ENCODE data around the gene VEPH1. TPM values are rescaled to one million over a fixed set of nuclear protein-coding genes. Genes with fewer than 3 reads are reported as not detected.

VEPH1 gene
- total RNA-seq, 1 donor from 2014 or later: 2.8 TPM

DNA sequence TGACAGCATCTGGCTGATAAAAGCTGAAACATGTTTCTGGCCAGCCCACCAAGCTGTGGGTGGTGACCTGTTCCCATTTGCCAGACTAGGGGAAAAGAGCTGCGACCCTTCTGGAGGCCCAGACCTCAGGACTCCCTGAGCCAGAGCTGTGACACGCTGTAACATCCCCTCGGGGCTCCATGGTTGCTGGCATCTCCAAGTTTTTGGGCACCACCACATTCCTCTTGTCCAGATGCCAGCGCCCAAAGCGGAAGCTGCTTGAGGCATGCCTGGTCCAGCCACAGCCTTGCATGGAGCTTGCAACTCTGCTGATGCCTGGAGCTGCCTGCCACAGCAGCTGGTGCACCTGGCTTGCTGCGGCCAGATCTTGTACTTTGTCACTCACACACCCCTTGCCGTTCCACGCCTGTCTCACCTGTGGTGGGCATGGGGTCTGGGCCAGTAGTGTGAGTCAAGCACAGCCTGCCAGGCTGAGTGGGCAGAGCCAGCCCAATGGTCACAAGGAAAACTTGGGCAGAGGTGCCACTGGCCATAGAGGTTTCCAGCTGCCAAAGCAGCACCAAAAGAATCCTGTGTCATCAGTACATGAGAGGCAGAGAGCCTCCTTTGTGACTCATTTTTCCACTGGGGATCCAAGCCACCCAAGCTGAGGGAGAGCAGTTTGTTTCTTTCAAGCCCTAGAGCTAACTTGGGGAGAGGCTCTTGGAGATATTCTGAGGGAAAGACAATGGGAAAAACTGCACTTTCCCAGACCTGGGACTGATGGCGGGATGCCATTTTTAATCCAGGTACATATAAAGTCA lies 112.3 kb downstream of the VEPH1 start:
- DNase-seq (ENCODE audit: low spot score): no peak

- DNase-seq (ENCODE audit: low spot score): no peak
These were observed 114.2 kb downstream of the VEPH1 start for GRCh38 chr3:157388976-157389375.

- no peak for DNase-seq (ENCODE audit: low spot score)
These were observed 115.3 kb downstream of the VEPH1 start for GRCh38 chr3:157387708-157388435.

- DNase-seq (ENCODE audit: low spot score): no peak
These were observed 118.7 kb downstream of the VEPH1 start for GRCh38 chr3:157384491-157384890.

GRCh38 chr3:157384031-157384430 lies 119.2 kb downstream of the VEPH1 start:
- no peak for DNase-seq (ENCODE audit: low spot score)

- DNase-seq (ENCODE audit: low spot score): no peak
These were observed 121.6 kb downstream of the VEPH1 start for GRCh38 chr3:157381606-157382005.

DNA sequence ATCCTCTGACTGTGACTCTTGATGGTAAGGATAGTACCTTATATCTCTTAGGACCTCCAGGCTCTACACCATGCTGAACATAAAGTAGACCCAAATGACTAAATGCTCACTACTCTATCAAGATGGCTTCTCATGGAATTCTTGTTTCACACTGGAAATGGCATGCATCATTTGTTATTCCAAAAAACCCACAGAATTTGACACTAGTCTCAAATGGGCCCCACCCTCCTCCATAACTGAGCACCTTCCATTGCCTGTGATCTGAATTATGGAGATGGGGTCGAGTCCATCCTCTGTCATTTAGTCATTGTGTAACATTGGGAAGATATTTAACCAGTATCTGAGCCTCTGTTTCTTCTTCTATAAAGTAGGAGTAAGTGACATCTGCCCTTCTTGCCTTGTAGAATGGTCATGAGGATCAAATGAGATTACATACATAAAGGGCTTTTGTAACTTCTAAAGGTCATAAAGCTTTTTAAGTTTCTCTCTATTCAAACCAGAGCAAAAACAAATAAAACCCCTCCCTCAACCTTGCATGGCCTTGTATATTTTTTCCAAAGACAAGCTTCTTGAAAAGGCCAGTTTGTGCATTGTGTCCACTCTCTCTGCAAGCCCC lies 123.6 kb downstream of the VEPH1 start:
- DNase-seq (ENCODE audit: low spot score): no peak

- DNase-seq (ENCODE audit: low spot score): no peak
These were observed 126.5 kb downstream of the VEPH1 start for GRCh38 chr3:157376603-157377300.

DNA sequence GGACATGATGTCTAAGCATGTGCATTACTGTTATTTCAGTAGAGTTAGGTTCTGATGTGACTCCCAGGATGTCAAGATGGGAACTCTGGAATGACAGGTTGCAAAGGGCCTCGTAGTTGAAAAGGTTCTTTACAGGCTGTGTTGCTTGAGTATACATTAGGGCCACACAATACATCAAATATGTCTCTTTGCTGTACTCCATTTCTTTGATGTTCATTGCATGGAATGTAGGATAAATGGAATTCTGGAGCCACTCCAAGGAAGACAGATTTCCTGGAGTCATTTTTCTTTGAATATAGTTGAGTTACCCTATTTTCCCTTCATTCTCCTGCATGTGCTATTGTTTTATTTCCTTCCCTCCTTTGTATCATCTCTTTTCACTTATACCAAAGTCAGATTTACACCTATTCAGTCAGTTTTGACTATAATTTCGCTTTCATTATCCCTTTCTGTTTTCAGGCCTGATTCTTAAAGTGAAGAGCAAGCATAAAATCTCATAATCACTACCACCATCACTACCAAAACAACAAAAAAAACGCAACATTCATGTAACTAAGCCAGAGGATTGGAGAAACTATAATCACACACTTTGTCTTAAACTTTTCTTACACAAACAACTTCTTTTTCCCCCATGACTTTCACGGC lies 127.8 kb downstream of the VEPH1 start:
- no peak for DNase-seq (ENCODE audit: low spot score)

GRCh38 chr3:157374933-157375332 lies 128.3 kb downstream of the VEPH1 start:
- no peak for DNase-seq (ENCODE audit: low spot score)

DNA sequence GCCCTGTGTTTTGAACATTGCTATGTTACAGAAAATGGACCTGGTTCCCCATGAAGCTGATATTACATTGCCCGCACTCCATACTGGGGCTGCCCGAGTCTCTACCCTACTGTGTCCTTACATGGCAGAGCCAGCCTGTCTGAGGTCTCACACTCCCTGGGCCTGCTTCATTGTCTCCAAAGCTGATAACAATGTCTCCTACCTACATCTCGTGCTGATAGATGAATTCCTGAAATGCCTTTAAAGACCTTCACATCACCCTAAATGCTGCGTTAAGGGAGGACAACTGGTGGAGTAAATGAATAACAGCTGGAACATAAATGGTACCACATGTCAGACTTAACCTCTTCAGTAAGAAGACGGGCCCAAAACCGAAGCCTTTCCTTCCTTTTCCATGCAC lies 129.4 kb downstream of the VEPH1 start:
- DNase-seq (ENCODE audit: low spot score): no peak

- no peak for DNase-seq (ENCODE audit: low spot score)
These were observed 132.3 kb downstream of the VEPH1 start for GRCh38 chr3:157370867-157371266.

DNA sequence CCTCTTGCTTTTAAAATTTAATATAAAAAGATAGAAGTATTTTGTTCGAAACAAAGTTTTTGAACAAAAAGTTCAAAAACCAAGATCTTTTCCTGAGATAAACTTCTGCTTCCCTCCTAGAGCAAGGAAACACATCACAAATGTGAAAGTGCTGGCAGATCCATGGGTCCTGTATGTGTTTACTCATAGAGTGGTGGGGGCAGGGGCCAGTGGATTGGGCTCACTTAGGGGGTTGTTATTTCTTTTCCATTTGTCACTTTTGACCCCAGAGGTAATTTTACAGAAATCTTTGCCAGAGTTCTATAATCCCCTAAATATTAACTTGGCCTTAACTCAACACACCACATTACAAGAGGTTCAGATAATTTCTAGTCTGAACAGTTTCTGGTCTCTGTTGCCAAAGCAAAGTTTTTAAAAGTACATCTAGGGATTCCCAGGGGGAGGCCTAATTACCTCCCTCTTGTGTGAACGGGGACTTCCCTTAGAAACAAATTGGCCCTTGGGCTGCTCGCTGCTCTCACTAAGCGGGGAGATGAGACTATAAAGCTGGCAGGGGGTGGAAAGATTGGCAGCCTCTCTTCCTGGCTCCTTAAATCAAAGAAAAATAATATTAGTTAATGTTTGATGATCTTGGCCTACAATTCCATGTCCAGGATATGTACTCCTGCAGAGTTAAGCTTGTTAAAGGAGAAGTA lies 133.3 kb downstream of the VEPH1 start:
- no peak for DNase-seq (ENCODE audit: low spot score)

DNA sequence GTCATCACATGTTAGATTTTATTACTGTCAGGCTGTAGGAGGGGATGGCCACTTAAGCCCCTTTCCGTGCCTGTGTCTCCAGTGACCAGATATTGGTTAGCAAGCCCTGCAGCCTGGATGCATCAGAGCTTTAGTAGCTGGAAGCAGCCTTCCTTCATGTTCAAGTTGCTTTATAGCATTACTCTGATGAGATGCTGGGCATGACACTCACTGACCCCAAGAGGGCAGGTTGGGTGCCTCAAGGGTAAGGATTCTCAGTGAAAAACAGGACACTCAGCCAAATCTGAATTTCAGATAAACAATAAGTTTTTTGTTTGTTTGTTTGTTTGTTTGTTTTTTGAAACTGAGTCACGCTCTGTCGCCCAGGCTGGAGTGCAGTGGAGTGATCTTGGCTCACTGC lies 135.0 kb downstream of the VEPH1 start:
- DNase-seq (ENCODE audit: low spot score): no peak

GRCh38 chr3:157363393-157363792 lies 139.8 kb downstream of the VEPH1 start:
- no peak for DNase-seq (ENCODE audit: low spot score)

DNA sequence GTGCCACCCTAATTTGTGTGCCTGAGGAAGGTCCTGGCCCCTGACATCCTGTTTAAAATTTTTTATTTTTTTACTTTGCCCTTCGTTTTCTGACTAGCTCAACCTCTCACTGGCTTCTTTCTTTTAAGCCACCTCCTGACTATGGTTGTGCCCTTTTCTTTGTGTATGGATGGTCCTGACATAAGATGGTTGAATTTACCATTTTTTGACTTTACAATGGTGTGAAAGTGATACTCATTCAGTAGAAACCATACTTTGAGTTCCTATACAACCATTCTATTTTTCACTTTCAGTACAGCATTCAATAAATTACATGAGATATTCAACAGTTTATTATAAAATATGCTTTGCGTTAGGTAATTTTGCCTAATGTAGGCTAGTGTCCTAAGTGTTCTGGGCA lies 140.9 kb downstream of the VEPH1 start:
- no peak for DNase-seq (ENCODE audit: low spot score)

DNA sequence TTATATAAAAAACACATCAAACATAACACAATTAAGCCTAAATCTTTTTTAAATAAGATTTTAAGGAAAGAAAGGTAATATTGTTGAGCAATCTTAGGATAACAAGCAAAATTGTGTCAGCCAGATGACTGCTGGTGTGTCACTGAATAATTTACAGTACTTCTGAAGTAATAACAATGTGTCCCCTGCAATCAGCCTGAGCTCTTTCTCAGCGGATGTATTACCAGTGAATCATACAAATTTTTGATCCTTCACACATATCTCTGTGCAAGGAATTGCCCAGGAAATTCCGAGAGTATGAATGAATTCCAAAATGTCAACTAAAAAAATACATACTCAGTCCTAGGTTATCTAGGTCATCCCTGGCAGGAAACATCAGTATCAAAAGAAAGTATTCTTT lies 143.2 kb downstream of the VEPH1 start:
- no peak for DNase-seq (ENCODE audit: low spot score)

GRCh38 chr3:157356541-157356940 lies 146.7 kb downstream of the VEPH1 start:
- DNase-seq (ENCODE audit: low spot score): no peak

GRCh38 chr3:157355276-157355675 lies 147.9 kb downstream of the VEPH1 start:
- DNase-seq (ENCODE audit: low spot score): no peak

- DNase-seq (ENCODE audit: low spot score): no peak
These were observed 148.5 kb downstream of the VEPH1 start for GRCh38 chr3:157354722-157355121.

GRCh38 chr3:157354254-157354653 lies 149.0 kb downstream of the VEPH1 start:
- DNase-seq (ENCODE audit: low spot score): no peak
